Esophagus mucosa (tissue), 1 donor: ENCODE measurements around the gene NUF2. TPM values are rescaled to one million over a fixed set of nuclear protein-coding genes. Genes with fewer than 3 reads are reported as not detected.
"Not testable (repeated sequence)": the region's sequence is repeated elsewhere in the genome, so short reads cannot be mapped to it uniquely, and the experiment has no call there.

Experiments used
- ATAC-seq: fragments of 200-7000 bp; cut with Tn5 transposase; one replicate; pipeline ENCODE4 v1.9.1; 2020
- total RNA-seq: library from RNA; stranded (reverse); gene quantifications from one replicate; pipeline ENCODE4 v1.2.4, GENCODE V29; 2023
- donor health status: DM: yes; HTN: yes; CAD: no.

NUF2 gene
- 8.6 TPM for total RNA-seq

- peak; percentile 100 for ATAC-seq
These were observed at the start of gene NUF2 for GRCh38 chr1:163321311-163322305. TSS of gene NUF2 (plus strand) at chr1:163321954. CDS start at chr1:163326052, 4,098 bp downstream.

DNA sequence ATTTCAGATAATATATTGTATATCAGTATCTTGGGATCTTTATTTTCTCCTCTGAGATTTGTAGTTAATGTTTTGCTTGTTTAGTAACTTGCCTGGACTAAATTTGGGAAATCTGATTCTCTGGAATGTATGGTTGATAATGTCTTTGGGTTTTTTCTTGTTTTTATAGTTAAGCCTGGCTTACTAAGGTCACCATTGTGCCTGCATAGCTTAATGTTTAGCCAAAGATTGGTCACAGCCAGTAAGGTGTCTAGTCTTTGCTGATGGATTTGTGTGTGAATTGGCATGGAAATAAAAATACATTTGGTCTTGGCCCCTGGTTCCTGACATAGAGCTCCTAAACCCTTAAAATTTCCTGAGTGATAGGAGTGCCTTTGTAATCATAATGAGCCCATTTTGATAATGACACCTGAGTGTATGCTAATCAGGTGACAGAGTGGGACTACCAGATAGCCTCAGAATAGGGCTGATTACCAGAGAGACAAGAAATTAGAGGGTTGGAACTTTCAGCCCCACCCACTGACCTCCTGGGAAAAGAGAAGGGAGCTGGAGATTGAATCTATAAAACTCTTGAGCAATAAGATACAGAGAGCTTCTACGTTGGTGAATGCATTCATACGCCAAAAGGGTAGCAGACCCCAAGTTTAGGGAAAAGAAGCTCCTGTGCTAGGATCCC lies 47.9 kb upstream of the NUF2 start:
- no peak for ATAC-seq

DNA sequence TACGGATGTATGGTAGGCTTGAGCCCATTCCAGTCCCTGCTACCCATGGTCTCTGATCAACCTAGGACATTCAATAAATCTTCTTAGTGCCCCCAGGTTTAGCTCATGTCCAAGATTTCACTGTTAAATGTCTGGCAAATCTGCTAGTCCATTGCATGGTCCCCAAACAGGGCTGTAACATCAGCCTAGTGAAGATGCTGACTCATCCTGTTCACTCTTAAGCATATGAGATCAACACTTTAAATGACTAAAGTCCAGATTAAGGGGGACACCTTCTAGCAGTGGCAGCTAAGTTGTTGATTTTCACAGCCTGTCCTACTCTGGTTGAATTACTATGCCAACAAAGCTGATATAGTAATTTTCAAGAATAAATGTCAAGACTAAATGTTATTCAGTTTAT lies 46.5 kb upstream of the NUF2 start:
- no peak for ATAC-seq

GRCh38 chr1:163278602-163279001 lies 43.2 kb upstream of the NUF2 start:
- ATAC-seq, result no peak

DNA sequence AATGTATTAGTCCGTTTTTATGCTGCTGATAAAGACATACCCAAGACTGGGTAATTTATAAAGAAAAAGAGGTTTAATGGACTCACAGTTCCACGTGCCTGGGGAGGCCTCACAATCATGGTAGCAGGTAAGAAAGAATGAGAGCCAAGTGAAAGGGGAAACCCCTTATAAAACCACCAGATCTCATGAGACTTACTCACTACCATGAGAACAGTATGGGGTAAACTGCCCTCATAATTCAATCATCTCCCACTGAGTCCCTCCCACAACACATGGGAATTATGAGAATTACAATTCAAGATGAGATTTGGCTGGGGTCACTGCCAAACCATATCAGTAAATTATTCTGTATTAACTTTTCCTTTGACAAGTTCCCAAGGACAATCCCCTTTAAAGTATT lies 36.9 kb upstream of the NUF2 start:
- ATAC-seq, result not testable (repeated sequence)

DNA sequence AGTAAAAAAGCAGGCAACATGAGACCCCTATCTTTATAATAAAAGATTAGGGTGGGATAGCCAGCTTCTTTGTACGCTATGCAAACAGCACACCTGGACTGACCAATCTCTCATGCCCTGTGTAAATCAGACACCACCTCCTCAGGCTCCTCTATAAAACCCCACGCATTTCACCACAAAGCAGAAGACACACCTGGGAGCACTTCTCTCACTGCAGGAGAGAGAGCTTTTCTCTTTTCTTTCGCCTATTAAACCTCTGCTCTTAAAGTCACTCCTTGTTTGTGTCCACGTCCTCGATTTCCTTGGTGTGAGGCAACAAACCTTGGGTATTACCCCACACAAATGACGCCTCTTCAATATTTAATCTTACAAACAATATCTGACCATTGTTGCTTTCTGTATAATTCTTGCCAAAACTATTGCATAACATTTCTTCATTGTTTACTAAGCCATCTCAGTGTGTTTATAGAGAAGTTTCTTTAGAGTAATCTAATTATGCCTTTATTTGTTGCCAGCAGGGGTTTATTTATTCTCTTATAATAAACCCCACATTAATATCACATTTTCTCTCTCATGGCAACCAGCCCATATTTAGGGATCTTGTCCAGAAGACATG lies 31.6 kb upstream of the NUF2 start:
- ATAC-seq, result peak; percentile 69

- no peak for ATAC-seq
These were observed 30.3 kb upstream of the NUF2 start for GRCh38 chr1:163291461-163291860.

- not testable (repeated sequence) for ATAC-seq
These were observed 29.6 kb upstream of the NUF2 start for GRCh38 chr1:163292153-163292552.

- ATAC-seq, result not testable (repeated sequence)
These were observed 28.3 kb upstream of the NUF2 start for GRCh38 chr1:163293497-163293896.

DNA sequence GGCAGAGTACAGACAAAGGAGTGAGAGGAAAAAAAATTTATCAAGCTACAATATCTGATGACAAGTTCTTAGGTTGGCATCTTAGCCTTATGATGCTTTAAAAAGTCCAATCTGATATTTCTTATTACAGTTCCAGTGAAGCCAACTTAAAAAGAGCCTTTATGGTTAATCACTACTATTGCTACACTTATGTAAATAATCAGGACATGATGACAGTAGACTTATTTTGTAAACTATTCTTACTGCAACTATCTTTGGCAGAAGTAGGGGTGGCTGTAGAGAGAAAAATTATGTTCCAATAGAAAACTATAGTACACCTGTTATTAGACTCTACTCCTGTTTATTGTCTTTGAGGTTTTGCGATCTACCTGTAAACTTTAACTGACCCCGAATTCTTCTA lies 25.8 kb upstream of the NUF2 start:
- no peak for ATAC-seq

DNA sequence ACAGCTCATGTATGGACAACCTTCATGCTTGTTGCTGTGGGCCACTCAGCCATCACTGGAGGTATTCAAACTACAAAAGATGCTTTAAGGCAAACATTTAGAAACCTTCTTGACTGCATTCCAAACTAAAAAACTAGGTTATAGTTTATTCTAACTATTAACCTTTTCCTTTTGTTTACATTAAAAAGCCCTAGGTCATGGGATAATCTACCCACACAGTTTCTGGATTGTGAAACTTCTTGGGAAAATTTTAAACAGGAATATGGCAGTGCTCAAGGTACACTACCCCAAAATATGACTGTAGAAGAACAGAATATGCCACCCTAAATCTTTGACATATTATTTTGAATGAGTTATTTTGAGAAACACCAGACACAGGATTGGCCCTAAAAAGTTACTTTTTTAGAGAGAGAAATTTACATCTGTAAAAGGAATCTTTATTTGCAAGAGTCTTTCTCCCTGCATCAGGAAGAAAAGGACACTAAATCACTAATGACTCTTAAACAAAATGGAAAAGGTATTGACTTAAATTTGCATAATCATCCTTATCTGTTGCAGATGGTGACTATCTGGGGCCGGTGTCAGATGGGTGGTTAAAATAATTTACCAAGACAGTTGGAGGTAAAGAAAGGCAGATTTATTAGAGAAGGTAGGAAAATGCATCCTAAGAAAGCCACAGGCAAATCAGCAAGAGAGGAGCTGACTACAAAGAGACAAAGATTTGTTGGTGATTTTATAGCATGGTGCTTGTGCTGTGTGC lies 25.1 kb upstream of the NUF2 start:
- no peak for ATAC-seq

- ATAC-seq, result no peak
These were observed 23.4 kb upstream of the NUF2 start for GRCh38 chr1:163298365-163298764.

GRCh38 chr1:163300568-163300967 lies 21.2 kb upstream of the NUF2 start:
- no peak for ATAC-seq

- no peak for ATAC-seq
These were observed 18.2 kb upstream of the NUF2 start for GRCh38 chr1:163303561-163303960.

GRCh38 chr1:163305441-163305840 lies 16.3 kb upstream of the NUF2 start:
- ATAC-seq, result no peak

DNA sequence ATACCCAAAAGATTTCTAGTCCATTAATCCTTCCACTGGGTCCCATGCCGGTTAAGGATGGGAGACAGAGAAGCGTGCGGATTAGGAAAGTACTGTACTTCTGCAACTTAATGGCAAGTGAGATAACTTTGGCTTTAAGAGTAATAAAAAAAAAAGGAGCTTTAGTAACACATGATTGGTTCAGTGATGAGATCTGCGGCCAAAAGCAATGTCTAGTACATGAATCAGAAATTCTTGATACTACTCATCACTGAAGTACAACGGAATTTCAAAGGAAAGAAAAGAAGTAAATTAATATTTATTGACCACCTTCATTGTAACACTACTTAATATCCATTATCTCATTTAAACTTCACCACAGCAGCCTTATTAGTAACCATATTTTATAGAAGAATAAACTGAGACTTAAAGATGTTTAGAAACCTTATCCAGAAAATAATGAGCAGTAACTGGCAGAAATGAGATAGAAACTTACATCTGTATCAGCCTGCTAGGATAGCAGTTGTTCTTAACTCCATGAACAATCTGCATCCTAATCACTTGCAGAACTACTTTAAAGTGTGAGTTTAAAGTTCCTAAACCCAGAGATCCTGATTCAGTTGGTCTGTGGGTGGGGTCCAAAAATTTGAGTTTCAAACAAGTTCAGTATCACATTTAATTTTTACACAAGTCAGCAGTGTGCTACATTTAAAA lies 14.1 kb upstream of the NUF2 start:
- no peak for ATAC-seq

GRCh38 chr1:163308811-163309210 lies 12.9 kb upstream of the NUF2 start:
- ATAC-seq, result no peak

GRCh38 chr1:163315773-163316374 lies 5.9 kb upstream of the NUF2 start:
- no peak for ATAC-seq

GRCh38 chr1:163320891-163321290 lies 863 bp upstream of the NUF2 start:
- ATAC-seq, result no peak

DNA sequence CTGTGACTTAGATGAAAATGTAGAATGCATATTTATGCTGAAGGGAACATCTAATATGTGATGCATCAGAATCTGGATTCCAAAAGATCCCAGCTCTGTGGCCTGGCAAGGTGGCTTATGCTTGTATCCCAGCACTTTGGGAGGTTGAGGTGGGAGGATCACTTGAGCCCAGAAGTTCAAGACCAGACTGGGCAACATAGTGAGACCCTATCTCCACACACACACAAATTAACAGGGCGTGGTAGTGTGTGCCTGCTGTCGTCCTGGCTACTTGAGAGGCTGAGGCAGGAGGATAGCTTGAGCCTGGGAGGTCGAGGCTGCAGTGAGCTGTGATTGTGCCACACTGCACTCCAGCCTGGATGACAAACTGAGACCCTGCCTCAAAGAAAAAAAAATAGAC lies 1.6 kb downstream of the NUF2 start:
- ATAC-seq, result not testable (repeated sequence)

- no peak for ATAC-seq
These were observed 9.4 kb downstream of the NUF2 start for GRCh38 chr1:163331116-163331515.
